ENCODE data around the gene ACTRT2. TPM values are rescaled to one million over a fixed set of nuclear protein-coding genes. Genes with fewer than 3 reads are reported as not detected.

ACTRT2 gene
- total RNA-seq, 1 donor from 2014 or later: not detected

DNA sequence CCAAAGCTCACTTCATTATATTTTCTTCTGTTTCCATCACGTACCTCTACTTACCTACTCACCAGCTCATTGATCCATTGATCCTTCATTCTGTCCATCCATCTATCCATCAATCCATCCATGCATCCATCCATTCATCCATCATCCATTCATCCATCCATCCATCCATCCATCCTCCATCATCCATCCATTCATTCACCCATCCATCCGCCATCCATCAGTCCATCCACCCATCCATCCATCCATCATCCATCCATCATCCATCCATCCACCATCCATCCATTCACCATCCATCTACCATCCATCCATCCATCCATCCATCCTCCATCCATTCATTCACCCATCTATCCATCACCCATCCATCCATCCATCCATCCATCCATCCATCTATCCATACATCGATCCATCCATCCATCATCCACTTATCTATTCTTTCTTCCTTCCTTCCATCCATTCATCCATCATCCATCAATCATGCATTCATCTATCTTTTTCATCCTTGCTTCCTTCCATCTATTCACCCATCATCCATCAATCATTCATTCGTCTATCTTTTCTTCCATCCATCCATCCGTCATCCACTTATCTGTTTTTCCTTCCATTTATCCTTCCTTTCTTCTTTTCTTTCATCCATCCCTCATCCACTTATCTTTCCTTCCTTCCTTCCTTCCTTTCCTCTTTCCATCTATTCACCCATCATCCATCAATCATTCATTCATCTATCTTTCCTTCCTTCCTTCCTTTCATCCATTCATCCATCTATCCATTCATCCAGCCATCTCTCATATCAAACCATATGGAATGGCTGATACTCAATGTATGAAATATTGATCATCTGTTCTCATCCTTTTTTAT is 35.3 kb upstream of the ACTRT2 start:
- DNase-seq (ENCODE audit: low read depth) (no peak), FAIRE-seq (peak; percentile 64)
- Histone ChIP-seq H3K36me3 (ENCODE audit: control insufficient read depth, insufficient read depth, low read length) (no peaks in the 10 kb centered on the region), H3K4me3 (ENCODE audit: low read depth, low read length) (no peak overlapping the region), H3K27me3 (ENCODE audit: control insufficient read depth, insufficient read depth, low read length) (no peaks in the 10 kb centered on the region)
- TF ChIP-seq, protein P1, sequence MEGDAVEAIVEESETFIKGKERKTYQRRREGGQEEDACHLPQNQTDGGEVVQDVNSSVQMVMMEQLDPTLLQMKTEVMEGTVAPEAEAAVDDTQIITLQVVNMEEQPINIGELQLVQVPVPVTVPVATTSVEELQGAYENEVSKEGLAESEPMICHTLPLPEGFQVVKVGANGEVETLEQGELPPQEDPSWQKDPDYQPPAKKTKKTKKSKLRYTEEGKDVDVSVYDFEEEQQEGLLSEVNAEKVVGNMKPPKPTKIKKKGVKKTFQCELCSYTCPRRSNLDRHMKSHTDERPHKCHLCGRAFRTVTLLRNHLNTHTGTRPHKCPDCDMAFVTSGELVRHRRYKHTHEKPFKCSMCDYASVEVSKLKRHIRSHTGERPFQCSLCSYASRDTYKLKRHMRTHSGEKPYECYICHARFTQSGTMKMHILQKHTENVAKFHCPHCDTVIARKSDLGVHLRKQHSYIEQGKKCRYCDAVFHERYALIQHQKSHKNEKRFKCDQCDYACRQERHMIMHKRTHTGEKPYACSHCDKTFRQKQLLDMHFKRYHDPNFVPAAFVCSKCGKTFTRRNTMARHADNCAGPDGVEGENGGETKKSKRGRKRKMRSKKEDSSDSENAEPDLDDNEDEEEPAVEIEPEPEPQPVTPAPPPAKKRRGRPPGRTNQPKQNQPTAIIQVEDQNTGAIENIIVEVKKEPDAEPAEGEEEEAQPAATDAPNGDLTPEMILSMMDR (IDR thresholded peaks at IDR 0.05; ENCODE audit: insufficient read depth, low read length, severe bottlenecking): no peak

DNA sequence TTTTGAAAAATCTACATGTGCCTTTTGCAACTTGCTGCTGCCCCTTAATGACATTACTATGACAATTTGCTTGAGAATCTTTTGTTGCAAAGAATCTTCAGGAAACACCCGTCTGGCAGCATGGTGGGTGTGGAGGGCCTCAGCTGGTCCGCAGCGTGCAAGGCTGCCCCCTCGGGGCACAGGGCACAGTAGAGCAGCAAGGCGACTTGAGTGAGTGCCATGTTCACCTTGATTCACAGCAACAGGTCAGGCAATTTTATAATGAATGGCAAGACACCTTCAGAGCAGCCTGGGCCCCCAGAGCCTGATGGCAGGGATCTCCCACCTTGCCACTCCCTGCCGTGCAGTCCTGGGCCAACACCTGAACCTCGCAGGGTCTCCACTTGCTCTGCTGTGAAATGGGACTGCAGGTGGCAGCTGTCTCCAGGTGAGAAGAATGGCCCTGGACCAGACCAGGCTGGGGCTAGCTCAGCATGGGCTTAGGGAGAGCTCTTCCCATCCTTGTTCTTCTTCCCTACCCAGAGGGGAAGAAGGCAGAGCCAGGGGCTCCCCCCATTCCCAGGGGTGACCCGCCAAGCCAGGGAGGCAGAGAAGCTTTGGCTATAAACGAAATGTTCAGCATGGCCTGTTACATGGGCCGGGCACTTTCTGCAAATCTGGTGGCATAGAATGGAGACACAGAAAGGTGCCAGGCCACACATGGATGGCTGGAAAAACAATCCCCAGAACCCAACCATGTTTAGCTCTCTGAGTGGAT is 34.5 kb upstream of the ACTRT2 start:
- FAIRE-seq (peak; percentile 32), DNase-seq (ENCODE audit: low read depth) (no peak)
- Histone ChIP-seq H3K4me3 (ENCODE audit: low read depth, low read length) (no peak overlapping the region), H3K36me3 (ENCODE audit: control insufficient read depth, insufficient read depth, low read length) (no peaks in the 10 kb centered on the region), H3K27me3 (ENCODE audit: control insufficient read depth, insufficient read depth, low read length) (no peaks in the 10 kb centered on the region)
- TF ChIP-seq, protein P1 (IDR thresholded peaks at IDR 0.05; ENCODE audit: insufficient read depth, low read length, severe bottlenecking): no peak

DNA sequence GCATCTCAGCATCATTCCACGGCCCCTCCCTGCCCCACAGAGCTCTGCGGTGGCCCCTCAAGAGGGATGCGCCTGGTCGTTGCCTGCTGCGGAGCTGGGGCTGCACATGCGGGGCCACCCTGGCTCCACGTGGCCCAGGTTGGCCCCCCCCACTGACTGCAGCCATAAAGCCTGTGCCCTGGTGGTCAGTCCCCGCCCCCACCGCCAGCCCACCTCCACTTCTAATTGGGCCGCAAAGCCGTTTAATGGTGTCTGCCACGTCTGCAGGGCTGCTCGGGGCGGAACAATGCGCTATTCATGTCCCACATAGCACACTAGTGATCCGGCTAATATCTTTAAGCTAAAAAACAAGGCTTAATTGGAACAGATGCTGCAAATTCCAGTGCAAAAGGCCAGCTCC is 33.5 kb upstream of the ACTRT2 start:
- TF ChIP-seq, protein P1 (IDR thresholded peaks at IDR 0.05; ENCODE audit: insufficient read depth, low read length, severe bottlenecking): no peak
- no peaks in the 10 kb centered on the region for H3K36me3 ChIP-seq (ENCODE audit: control insufficient read depth, insufficient read depth, low read length)
- FAIRE-seq (no peak), DNase-seq (ENCODE audit: low read depth) (no peak)
- H3K4me3 ChIP-seq (ENCODE audit: low read depth, low read length): no peak overlapping the region
- no peaks in the 10 kb centered on the region for H3K27me3 ChIP-seq (ENCODE audit: control insufficient read depth, insufficient read depth, low read length)

GRCh38 chr1:2988256-2988655 is 33.0 kb upstream of the ACTRT2 start:
- TF ChIP-seq, protein P1 (IDR thresholded peaks at IDR 0.05; ENCODE audit: insufficient read depth, low read length, severe bottlenecking): no peak
- DNase-seq (ENCODE audit: low read depth) (no peak), FAIRE-seq (no peak)
- no peaks in the 10 kb centered on the region for H3K27me3 ChIP-seq (ENCODE audit: control insufficient read depth, insufficient read depth, low read length)
- H3K36me3 ChIP-seq (ENCODE audit: control insufficient read depth, insufficient read depth, low read length): no peaks in the 10 kb centered on the region
- H3K4me3 ChIP-seq (ENCODE audit: low read depth, low read length): no peak overlapping the region

DNA sequence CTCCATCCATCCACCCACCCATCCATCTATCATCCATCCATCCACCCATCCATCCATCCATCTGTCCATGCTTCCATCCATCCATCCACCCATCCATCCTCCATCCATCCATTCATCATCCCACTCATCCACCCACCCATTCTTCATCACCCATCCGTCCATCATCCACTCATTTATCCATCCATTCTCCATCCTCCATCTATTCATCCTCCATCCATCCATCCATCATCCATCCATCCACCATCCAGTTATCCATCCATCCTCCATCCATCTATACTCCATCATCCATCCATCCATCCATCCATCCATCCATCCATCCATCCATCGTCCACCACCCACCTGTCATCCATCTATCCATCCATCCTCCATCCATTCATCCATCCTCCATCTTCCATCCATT is 32.1 kb upstream of the ACTRT2 start:
- TF ChIP-seq, protein P1 (IDR thresholded peaks at IDR 0.05; ENCODE audit: insufficient read depth, low read length, severe bottlenecking): no peak
- DNase-seq (ENCODE audit: low read depth): no peak
- no peak for FAIRE-seq
- Histone ChIP-seq H3K36me3 (ENCODE audit: control insufficient read depth, insufficient read depth, low read length) (no peaks in the 10 kb centered on the region), H3K4me3 (ENCODE audit: low read depth, low read length) (no peak overlapping the region), H3K27me3 (ENCODE audit: control insufficient read depth, insufficient read depth, low read length) (no peaks in the 10 kb centered on the region)

All from bronchial epithelial cell (primary cell).